ENCODE data around the gene NHERF1.

DNA sequence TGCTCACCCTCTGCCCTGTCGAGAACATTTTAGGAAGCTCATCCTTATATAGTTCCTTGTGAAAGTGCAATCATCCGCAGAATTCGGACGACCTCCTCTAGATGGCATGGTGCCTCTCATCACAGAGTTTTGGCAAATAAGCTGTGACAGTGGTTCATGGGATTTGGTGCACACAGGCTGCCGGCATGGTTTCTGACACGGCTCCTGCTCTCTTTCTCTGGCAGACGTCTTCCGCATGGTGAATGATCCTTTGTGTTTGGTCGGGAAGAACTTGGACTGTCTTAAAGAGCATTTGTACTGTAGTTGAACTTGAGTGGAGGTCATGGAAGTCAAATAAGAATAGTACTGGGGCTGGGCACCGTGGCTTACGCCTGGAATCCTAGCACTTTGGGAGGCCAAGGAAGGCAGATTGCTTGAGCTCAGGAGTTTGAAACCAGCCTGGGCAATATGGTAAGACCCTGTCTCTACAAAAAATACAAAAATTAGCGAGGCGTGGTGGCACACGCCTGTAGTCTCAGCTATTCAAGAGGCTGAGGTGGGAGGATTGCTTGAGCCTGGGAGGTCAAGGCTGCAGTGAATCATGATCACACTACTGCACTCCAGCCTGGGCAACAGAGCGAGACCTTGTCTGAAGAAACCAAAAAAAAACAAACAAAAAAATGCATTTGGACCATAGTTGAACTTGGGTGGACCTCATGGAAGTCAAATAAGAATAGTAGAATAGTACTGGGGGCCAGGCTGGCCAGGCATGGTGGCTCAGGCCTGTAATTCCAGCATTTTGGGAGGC lies 62.5 kb downstream of the NHERF1 start:
- TF ChIP-seq POLR2AphosphoS5 (IDR thresholded peaks at IDR 0.05; ENCODE audit: low read depth, low read length) (no peak), CTCF (IDR thresholded peaks at IDR 0.05) (no peak), SIN3A (IDR thresholded peaks at IDR 0.05; ENCODE audit: borderline replicate concordance, insufficient read depth, low read depth, low read length) (no peak), TCF7L2 (IDR thresholded peaks at IDR 0.05; ENCODE audit: low read depth, low read length) (no peak)
- TF ChIP-seq, protein P1, sequence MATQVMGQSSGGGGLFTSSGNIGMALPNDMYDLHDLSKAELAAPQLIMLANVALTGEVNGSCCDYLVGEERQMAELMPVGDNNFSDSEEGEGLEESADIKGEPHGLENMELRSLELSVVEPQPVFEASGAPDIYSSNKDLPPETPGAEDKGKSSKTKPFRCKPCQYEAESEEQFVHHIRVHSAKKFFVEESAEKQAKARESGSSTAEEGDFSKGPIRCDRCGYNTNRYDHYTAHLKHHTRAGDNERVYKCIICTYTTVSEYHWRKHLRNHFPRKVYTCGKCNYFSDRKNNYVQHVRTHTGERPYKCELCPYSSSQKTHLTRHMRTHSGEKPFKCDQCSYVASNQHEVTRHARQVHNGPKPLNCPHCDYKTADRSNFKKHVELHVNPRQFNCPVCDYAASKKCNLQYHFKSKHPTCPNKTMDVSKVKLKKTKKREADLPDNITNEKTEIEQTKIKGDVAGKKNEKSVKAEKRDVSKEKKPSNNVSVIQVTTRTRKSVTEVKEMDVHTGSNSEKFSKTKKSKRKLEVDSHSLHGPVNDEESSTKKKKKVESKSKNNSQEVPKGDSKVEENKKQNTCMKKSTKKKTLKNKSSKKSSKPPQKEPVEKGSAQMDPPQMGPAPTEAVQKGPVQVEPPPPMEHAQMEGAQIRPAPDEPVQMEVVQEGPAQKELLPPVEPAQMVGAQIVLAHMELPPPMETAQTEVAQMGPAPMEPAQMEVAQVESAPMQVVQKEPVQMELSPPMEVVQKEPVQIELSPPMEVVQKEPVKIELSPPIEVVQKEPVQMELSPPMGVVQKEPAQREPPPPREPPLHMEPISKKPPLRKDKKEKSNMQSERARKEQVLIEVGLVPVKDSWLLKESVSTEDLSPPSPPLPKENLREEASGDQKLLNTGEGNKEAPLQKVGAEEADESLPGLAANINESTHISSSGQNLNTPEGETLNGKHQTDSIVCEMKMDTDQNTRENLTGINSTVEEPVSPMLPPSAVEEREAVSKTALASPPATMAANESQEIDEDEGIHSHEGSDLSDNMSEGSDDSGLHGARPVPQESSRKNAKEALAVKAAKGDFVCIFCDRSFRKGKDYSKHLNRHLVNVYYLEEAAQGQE (IDR thresholded peaks at IDR 0.05; ENCODE audit: insufficient read depth in 1 of 2, low read depth in 2 of 2, low read length in 1 of 2) = no peak
